ENCODE measurements around the gene ISM1.

GRCh38 chr20:13271098-13271497, 50.0 kb downstream of the ISM1 start:
- no peak for TF ChIP-seq CTCF (IDR thresholded peaks at IDR 0.05)
- no peak for TF ChIP-seq POLR2A (IDR thresholded peaks at IDR 0.05)
